GM12892 (cell line): ENCODE data around the gene SELENOH.

ENCODE experiments used
- POLR2A ChIP-seq: IDR thresholded peaks from 2 replicates; pipeline ENCODE4 v1.6.1; 2011; ENCODE audit warnings: low read depth, low read length, control low read depth
- POLR2AphosphoS5 ChIP-seq: IDR thresholded peaks from 2 replicates; pipeline ENCODE4 v1.6.1; 2011; ENCODE audit warnings: low read depth, low read length, control low read depth
- TAF1 ChIP-seq: IDR thresholded peaks from 2 replicates; pipeline ENCODE4 v1.6.1; 2011; ENCODE audit warnings: low read depth, mild to moderate bottlenecking, control low read depth, low read length, borderline replicate concordance

- TF ChIP-seq POLR2A (no peak), TAF1 (no peak), POLR2AphosphoS5 (no peak)
These were observed 22.3 kb downstream of the SELENOH start for GRCh38 chr11:57763568-57763967.
